Ovary (tissue), 3 donors: ENCODE measurements around the gene ASIP.

Source experiments
- EP300 ChIP-seq: sonication (generic); formaldehyde crosslinking; IDR thresholded peaks from one replicate; pipeline ENCODE4 v1.6.1; 2017; ENCODE audit warnings: antibody characterized with exemption
- POLR2A ChIP-seq: fragments of 450-650 bp; IDR thresholded peaks from one replicate; pipeline ENCODE4 v1.6.1; 2017; ENCODE audit warnings: antibody characterized with exemption, mild to moderate bottlenecking, moderate library complexity
- TF ChIP-seq, protein P1 (sequence below), 3 donors: fragments of 450-650 bp in 2 of 3; fragments of 200-600 bp in 1 of 3; IDR thresholded peaks; one replicate each; pipeline versions ENCODE4 v1.5.1 to v1.8.0; 2016 to 2022; ENCODE audit warnings: antibody characterized with exemption in 3 of 3, mild to moderate bottlenecking in 1 of 3
- donor health status: DM: no; HTN: no; CAD: no.

- no peak for TF ChIP-seq POLR2A
- TF ChIP-seq, protein P1, sequence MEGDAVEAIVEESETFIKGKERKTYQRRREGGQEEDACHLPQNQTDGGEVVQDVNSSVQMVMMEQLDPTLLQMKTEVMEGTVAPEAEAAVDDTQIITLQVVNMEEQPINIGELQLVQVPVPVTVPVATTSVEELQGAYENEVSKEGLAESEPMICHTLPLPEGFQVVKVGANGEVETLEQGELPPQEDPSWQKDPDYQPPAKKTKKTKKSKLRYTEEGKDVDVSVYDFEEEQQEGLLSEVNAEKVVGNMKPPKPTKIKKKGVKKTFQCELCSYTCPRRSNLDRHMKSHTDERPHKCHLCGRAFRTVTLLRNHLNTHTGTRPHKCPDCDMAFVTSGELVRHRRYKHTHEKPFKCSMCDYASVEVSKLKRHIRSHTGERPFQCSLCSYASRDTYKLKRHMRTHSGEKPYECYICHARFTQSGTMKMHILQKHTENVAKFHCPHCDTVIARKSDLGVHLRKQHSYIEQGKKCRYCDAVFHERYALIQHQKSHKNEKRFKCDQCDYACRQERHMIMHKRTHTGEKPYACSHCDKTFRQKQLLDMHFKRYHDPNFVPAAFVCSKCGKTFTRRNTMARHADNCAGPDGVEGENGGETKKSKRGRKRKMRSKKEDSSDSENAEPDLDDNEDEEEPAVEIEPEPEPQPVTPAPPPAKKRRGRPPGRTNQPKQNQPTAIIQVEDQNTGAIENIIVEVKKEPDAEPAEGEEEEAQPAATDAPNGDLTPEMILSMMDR (IDR thresholded peaks at IDR 0.05), result no peak
- no peak for TF ChIP-seq EP300
Observed at GRCh38 chr20:34268145-34268544, 26.9 kb downstream of the ASIP start.
